HG02884 (cell line): ENCODE data around the gene ADCY4.
A peak's percentile ranks its signal among the peaks of the same experiment; 100 is the strongest.
"Not testable (repeated sequence)": the region's sequence is repeated elsewhere in the genome, so short reads cannot be mapped to it uniquely, and the experiment has no call there.

Experiments used
- ATAC-seq: cut with Tn5 transposase; IDR thresholded peaks from one replicate; pipeline ENCODE4 v1.9.1; 2021; ENCODE audit warnings: mild to moderate bottlenecking, moderate library complexity; ENCODE audit not compliant: unreplicated experiment

ADCY4 gene

DNA sequence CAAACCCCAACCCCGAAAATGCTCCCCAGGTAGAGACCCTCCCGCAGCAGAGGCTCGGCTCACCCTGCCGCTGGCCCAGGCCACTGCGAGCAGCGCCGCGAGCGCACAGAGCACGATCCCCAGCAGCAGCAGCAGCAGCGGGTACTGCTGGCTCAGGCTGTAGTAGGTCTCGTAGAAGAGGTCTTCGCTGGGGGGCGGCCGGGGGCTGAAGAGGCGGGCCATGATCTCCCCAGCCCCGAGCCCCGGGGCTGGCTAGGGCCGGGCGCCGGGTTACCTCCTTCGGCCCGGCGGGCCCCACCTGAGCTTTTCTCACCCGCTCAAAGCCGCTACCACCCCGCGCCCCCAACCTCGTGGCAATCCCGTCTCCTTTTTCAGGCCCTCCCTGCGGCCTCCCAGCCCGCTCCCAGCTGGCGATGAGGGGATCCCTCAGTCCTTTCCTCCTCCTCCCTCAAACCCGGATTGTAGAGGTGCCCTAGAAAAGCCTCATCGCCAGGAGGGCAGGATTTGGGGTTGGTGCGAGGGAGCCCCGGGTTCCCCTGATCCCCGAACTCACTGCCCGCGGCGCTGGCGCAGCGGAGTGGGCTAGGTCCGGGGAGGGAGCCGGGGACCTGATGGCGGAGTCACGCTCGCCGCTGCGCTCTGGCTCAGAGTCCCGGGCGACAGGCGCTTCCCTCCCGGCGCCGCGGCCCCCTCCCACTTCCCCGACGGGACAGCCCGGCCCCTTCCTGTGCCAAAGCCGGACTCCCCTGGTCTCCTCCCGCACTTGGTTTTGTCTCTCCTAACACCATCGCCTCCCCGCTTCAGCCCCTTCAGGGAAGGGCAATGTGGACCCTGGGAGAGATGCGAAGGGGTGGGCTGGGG is at the start of gene ADCY4:
Gene ADCY4, minus strand, starts transcription at position 641 of the 861 bp plus-strand sequence. Its CDS starts 419 bp downstream, at position 222.
- ATAC-seq: no peak

DNA sequence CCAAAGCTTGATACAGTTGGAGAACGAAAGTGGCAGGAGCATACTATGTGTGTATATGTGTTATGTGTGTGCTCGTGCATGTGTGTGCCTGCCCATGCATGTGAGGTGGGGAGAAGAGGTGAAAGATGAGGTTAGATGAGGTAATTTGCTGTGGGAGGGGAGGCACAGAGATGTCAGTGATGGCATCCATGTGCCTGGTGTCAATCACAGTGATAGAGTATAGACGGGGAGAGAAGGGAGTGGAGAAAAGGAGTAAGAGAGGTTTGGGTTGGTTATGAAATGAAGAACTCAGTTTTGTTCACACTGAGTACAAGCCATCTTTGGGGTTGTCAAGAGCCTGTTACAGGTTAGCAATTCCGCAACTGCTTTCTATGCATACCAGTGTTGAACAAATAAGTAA is 49.3 kb upstream of the ADCY4 start:
- ATAC-seq: no peak

DNA sequence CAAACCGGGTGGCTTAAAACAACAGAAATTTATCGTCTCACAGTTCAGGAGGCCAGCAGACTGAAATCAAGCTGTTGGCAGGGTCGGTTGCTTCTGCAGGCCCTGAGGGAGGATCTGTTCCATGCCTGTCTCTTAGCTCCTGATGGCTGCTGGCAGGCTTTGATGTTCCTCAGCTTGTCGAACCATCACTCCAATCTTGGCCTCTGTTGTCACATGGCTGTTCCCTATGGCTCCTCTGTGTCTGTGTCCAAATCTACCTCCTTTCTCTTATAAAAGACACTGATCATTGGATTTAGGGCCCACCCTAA is 47.1 kb upstream of the ADCY4 start:
- no peak for ATAC-seq

DNA sequence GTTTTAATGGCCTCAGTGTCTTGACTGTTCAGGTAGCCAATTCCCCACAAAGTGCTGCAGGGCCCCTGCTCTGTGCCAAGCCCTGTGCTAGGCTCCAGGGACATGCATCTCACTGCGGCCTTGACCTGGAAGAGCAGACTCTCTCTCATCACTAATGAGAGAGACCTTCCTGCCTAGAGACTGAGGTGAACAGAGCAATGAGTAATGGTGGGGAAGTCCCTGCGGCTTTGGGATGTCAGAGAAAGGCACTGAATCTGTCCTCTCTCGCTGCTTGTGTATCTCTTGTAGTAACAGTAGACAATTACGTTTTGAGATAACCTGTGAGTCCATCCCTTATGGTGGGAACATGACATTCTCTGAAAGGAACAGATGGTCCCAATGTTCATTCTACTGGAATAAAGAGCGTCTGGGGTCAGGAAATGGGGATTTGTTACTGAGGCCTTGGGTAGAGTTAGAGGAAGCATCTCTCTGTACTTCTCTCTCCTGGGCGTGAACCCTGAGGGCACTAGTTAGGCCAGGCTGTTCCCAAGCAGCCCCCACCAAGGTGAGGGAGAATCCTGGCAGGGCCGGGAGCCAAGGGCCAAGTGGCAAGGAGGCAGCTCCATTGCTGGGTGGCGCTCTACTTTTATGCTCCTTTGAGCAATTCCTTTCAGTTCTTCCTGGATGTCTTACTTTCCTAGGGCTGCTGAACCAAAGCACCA is 46.6 kb upstream of the ADCY4 start:
- ATAC-seq: no peak

DNA sequence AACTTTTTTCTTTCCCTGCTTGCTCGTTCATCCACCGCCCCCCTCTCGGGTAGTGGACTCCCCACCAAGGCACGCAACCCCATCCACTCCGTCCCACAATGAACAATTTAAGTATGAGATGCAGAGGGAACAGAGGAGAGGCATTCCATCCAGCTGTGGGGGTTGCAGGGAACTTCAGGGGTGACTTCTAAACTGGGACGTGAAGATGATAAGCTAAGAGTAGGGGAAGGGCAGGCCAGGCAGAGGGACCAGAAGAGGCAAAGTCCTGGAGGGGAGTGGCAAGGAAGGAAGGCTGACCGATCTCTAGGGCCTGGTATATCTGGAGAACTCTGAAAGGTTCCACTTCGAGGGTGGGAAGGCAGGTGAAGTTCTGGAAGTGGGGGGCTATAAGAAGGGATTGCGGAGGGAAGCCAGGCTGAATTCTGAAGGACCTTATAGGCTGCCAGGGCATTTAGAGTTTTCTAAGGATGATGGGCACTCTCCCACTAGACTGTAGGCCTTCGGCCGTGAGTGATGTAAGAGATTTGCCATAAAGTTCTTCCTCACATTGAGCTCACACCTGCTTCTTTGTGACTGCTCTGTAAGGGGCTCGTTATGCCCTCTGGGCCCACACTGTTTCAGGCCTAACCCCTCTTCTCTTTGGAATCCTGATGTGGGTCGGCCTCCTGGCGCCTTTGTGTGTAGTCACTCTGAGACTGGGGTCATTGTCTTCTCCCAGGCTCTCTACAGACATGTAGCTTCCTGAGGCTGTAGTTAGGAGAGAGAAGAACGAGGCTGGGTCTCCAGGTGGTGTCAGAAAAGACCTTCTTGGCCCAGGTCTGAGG is 45.2 kb upstream of the ADCY4 start:
- ATAC-seq: no peak

DNA sequence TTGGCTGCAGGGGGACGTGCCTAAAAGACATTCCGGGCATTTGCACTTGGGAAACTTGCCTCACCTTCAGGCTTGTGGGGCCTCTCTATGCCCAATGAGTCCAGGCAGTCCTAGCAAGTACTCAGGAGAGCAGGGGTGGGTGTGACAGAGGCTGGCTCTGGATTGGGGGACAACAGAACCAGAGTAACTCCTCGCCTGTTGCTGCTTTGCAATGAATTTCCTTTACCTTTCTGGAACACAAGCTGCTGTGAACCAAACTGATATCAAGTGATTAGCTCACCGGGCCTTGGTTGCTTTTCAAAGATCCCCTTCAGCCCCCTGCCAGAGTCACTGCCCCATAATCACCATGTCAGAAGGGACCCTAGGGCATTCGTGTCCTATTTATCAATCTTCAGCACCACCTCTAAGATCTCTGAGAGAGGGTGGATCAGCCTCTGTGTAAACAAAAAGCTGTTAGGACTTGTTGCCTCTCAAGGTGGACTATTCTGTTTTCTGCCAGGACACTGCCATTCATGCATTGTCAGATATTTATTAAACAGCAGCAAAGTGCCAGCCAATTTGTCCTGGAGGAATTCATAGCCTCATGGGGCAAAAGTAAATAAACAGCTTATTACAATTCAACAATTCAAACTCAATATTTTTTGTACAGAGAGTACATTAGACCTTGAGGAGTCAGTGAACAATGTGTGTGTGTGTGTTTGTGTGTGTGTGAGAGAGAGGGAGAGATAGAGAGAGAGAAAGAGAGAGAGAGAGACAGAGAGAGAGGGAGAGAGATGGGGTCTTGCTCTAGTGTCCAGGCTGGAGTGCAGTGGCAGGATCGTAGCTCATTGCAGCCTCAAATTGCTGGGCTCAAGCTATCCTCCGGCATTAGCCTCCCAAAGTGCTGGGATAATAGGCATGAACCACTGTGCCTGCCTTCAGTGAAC is 44.4 kb upstream of the ADCY4 start:
- ATAC-seq: no peak

DNA sequence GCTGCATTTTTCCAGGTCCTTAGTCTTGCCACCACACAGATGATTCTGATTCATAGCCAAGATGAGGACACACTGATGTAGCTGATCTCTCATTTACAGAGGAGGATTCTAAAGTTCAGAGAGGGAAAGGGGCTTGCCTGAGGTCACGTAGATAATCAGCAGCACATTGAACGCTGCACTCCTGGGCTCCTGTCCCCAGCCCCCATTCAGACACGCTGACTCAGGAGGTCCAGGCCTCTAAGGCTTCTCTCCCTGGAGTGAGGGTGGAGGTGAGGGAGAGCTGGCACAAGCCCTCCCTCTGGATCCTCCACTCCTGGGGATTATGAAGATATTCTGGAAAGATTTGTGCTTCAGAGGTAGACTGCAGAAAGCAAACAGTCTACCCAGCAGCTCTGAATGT is 43.5 kb upstream of the ADCY4 start:
- no peak for ATAC-seq

DNA sequence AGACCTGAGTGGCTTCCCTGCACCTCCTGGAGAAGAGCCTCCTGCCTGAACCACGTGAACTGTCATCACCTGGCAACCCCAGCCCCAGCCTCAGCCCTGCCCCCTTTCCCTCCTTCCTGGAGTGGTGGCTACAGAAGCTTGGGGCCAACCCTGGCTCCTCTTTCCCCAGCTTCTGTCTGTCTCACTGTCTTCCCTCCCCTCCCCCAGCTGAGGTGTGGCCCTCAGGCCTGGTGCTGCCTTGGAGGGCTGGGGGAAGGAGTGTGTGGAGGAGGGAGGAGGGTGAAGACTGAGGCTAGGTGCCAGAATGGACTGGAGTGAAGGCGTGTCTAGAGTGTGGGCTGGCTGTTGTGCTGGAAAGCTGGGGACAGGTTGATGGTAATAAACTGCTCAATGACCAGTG is 42.8 kb upstream of the ADCY4 start:
- no peak for ATAC-seq

DNA sequence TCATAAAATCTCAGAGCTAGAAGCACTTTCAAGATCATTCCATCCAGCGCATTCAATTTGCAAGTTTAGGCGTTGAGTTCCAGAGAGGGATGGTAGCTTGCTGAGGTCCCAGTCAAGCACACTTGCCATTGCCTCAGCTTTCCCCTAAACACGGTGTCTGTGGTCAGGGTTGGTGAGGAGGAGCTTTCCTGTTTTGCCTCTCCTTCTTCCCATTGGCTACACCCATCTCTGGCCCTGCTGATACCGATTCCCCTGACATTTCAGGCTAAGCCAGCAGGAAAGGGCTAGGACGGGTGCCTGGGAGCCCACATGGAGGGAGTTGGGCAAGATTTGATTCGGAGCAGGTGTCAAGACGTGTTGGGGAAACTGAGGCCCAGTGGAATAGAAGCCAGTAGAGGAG is 42.3 kb upstream of the ADCY4 start:
- no peak for ATAC-seq

DNA sequence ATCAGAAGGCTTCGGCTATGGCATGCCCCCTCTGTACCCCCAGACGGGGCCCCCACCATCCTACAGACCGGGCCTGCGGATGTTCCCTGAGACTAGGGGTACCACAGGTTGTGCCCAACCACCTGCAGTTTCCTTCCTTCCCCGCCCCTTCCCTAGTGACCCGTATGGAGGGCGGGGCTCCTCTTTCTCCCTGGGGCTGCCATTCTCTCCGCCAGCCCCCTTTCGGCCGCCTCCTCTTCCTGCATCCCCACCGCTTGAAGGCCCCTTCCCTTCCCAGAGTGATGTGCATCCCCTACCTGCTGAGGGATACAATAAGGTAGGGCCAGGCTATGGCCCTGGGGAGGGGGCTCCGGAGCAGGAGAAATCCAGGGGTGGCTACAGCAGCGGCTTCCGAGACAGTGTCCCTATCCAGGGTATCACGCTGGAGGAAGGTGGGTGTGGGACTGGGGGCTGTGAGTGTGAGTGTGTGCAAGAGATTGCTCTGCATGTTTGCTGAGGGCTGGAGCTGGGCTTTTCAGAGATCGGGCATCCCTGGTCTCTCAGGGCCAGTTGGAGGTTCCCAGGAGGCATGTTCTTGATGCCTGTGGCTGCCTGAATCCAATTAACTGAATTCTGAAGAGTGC is 41.7 kb upstream of the ADCY4 start:
- no peak for ATAC-seq

DNA sequence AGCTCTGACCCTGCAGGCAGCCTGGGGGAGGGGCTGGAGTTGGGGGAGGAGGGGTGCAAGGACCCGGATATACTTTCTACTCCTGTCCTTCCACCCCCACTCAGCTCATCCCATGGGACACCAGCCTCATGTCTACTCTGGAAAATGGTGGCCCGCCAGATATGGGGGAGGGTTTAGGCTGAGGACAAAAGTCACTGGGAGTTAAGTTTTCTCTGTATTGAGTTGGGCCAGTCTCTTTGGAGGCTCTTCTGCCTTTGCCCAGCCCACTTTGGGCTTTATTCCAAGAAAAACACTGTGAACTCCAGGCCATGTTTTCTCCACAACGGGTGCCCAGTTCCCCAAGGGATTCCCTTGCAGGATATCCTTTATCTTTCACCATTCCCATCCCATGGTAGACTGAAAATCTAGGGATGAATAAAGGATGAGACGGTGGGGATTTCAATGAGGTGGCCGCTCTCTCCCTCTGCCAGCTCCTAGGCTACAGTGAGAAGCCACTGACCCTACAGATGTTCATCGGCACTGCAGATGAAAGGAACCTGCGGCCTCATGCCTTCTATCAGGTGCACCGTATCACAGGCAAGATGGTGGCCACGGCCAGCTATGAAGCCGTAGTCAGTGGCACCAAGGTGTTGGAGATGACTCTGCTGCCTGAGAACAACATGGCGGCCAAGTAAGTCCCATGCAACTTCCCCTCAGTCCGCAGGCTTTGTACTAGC is 38.0 kb upstream of the ADCY4 start:
- ATAC-seq: no peak

DNA sequence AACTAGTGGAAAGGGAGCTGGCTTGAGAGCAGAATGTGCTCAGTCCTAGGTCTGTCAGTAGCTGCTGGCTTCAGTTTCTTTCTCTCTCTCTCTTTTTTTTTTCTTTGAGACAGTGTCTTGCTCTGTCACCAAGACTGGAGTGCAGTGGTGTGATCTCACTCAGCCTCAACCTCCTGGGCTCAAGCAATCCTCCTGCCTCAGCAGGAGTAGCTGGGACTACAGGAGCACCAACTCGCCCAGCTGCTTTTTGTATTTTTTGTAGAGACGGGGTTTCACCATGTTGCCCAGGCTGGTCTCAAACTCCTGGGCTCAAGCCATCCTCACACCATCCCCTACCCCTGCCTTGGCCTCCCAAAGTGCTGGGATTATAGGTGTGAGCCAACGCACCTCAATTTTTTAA is 36.7 kb upstream of the ADCY4 start:
- not testable (repeated sequence) for ATAC-seq

DNA sequence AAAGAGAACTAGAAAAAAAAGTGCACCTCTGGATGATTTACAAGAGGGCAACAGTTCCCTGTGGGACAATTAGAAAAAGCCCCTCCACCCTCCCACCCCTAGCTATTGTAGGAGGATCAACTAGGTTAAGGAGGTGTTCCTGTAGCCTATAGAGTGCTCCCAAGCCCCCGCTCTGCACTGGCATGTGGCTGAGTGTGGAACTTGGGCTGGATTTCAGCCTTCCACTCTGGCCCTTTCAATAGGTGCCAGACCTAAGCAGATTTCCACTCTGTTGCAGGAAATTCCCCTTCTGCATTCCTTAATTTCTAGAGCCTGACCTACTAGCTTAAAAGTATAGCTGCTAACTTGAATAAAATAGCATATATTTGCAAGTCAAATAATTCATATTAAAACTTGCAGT is 35.9 kb upstream of the ADCY4 start:
- no peak for ATAC-seq

DNA sequence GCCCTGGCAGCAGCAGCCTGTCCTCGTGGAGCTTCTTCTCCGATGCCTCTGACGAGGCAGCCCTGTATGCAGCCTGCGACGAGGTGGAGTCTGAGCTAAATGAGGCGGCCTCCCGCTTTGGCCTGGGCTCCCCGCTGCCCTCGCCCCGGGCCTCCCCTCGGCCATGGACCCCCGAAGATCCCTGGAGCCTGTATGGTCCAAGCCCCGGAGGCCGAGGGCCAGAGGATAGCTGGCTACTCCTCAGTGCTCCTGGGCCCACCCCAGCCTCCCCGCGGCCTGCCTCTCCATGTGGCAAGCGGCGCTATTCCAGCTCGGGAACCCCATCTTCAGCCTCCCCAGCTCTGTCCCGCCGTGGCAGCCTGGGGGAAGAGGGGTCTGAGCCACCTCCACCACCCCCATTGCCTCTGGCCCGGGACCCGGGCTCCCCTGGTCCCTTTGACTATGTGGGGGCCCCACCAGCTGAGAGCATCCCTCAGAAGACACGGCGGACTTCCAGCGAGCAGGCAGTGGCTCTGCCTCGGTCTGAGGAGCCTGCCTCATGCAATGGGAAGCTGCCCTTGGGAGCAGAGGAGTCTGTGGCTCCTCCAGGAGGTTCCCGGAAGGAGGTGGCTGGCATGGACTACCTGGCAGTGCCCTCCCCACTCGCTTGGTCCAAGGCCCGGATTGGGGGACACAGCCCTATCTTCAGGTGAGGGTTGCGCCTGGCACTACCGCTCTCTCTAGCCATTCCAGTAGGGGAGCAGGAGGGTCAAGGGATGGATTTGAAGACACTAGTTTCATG is 35.2 kb upstream of the ADCY4 start:
- ATAC-seq: no peak

DNA sequence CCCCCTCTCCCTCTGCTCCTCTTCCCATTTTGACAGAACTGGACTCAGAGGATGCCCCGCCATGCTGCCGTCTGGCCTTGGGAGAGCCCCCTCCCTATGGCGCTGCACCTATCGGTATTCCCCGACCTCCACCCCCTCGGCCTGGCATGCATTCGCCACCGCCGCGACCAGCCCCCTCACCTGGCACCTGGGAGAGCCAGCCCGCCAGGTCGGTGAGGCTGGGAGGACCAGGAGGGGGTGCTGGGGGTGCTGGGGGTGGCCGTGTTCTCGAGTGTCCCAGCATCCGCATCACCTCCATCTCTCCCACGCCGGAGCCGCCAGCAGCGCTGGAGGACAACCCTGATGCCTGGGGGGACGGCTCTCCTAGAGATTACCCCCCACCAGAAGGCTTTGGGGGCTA is 34.6 kb upstream of the ADCY4 start:
- no peak for ATAC-seq

DNA sequence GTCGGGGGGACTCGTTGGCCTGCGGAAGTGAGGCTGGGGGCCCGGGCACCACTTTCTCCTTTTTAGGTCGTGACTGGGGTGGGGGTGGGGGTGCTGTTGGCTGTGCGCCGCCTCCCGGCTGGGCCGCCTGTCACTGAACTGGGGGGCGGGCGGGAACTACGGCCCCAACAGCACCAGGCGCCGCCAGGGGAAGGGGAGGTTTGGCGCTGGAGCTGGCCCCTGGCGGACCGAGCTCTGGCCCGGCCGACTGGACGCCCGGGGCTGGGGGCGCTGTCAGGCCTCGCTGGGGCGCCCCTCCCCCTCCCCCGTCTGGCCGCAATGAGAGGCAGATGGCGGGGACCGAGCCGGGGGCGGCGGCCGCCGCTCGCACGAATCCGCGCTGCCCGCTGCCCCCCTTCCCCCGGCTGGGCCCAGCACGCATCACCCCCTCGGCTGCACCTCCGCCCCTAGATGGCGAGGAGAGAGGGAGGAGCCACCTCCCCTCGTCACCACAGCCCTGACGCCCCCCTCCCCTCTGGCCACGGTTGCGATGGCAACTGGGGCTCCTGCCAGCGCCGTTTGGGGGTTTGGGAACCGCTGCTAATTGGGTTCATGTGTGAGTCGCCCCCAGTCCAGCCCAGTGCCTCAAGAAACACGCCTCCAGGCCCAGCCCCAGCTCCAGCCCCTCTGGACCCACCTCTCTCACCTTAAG is 33.8 kb upstream of the ADCY4 start:
- ATAC-seq: no peak

DNA sequence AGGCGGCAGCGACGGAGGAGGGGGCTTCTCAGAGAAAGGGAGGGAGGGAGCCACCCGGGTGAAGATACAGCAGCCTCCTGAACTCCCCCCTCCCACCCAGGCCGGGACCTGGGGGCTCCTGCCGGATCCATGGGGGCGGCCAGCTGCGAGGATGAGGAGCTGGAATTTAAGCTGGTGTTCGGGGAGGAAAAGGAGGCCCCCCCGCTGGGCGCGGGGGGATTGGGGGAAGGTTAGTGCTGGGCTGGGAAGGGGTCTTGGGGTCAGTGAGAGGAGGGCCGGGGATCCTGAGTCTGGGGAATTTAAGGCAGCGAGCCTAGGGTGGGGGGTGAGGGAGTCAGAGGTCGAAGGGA is 33.3 kb upstream of the ADCY4 start:
- ATAC-seq: no peak

DNA sequence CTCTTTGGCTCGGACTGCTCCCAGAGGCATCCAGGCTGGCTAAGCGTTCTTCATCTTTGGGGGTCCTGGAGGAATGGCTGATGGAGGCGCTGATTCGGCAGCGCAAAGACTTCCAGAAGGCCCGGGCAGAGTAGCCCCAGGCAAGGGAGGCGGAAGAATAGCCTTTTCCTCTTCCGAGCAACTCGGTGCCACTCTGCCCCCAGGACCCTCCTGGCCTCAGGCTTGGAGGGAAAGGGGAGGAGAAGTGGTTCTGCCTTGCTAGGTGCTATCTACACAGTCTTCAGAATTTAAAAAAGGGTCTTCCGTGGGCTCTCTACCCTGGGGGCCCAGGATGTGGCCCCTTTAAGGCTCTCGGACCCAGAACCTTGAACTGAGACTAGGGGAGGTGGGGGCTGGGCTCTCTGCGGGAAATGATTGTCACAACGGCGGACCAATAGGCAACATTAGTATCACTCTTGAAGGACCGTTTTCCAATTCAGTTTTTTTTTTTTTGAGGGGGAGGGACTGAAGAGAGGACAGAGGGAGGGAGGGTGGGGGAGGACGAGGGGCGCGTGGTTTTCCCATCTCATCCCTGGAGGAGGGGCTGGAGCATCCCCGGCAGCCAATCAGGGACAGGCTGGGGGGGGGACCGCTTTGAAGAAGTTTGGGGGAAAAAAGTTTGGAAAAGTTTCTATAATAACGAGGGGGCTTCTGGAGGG is 32.8 kb upstream of the ADCY4 start, which contains the start of gene NFATC4:
Gene NFATC4, plus strand, starts transcription at position 671 of the 698 bp plus-strand sequence. CDS start 157 bp downstream, outside the sequence.
- peak; percentile 14 for ATAC-seq
